ENCODE results near the gene PEA15.

The PEA15 gene

DNA sequence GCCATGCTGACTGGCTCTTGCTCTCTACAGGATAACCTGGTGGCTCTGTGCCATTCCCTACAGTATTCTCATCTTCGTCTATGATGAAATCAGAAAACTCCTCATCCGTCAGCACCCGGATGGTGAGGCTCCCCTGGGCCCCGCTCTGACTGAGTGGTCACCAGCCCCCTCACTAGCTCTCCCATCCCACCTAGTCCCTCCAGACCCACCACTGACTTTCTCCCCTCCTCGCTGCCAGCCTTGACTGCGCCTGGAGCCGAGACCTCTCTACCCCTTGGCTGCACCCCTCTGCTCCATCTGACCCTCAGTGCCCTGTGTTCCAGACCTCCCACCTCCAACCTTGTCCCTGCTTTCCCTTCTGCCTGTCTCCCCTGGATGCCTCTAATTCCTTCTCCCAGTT lies 18.9 kb upstream of the PEA15 start:
- DNase-seq, result no peak

DNA sequence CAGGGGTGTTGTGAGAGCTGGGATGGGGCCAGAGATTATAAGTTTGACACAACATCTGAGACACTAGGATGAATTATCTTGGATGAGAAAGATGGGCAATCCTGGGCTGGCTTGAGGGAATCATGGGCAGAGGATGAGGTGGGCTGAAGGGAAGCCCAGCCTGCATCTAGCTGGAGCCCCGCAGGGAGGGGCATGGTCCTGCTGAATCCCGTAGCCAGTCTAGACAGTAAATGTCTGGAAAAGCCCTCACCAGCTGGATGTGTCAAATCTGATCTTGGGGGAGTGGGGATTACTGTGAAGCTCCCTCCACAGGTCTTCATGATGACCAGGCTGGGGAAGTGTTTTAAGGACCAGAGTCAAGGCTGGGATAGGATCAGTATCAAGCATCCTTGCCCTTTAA lies 18.5 kb upstream of the PEA15 start:
- no peak for DNase-seq

DNA sequence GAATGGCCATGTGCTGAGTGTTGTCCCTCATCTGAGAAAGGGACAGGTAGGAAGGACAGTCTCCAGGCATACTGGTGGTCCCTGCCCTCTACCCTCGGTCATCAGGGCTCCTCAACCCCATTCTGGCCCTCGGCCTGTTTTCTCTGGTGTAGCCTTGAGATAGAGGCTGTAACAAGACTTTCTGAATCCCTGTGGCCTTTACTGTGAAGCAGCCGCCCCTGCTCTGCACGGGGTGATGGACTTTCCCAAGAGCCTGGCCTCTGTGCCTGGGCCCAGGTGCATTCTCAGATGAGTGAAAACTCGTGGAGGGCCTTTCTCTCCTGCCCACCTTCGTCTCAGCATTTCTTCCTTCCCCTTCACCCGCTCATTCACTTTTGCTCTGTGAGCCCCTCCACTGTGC lies 17.8 kb upstream of the PEA15 start:
- DNase-seq, result no peak

DNA sequence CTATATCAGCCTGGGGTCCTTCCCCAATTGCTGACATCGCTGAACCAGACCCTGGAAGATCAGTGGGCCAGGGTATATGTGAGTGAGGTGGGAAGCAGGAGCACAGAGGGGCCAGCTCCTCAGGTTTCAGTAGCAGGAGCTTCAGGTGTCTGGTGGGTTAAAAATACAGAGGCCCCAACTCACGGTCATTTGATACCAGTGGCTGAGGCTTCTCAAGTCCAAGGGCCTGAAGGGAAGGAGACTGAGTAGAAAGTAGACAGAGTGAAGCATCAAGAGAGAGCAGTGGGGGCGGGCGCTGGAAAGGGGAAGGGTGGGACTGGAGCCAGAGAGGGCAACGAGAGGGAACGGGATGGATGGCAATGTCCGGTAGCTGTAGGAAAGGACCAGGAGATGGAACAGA lies 16.8 kb upstream of the PEA15 start:
- no peak for DNase-seq

DNA sequence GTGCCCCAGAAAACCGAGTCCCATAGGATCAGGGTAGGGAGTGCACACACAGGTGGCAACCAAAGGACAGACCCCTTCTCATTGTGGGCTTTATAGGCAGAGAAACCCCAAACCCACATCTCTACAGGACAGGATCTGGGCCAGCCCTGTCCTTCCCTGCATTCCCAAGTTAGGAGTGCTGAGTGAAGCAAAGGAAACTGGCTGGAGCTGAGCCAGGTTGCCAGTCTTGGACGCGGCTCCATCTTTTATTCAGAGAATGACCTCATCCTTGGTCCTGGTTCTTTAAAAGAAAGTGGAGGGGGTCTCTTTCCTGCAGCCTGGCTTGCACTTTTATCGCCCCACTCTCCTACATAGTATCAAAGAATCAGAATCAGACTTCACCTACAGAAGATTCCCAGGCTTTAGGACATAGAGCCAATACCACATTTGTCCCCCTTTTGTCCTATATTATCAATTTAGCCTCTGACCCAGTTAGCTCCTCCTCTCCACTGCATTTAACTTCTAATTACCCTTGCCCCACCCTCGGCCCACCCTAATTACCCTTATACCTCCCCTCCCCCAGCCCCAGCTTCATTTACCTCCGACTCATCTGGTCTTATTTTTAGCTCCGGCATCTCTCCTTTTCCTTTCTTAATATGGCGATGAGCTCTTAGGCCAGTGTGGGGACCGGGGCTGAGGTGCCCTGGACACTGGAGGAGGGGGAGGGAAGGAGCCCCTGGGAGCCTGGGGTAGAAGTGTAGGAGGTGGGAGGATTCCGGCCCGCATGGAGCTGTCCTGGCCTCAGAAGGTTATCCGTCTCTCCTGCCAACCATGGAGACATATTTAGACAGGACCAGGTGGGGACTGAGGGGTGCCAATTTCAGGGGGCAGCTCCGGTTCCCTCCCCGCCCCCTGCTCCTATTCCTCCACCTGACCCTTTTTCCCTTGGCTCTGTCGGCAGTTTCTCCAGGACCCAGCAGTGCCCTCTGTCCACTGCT lies 15.2 kb upstream of the PEA15 start, which contains the start of gene CASQ1:
Gene CASQ1 (plus strand): TSS at position 927 of the 977 bp plus-strand sequence. CDS start 177 bp downstream, outside the sequence.
- DNase-seq, result no peak

DNA sequence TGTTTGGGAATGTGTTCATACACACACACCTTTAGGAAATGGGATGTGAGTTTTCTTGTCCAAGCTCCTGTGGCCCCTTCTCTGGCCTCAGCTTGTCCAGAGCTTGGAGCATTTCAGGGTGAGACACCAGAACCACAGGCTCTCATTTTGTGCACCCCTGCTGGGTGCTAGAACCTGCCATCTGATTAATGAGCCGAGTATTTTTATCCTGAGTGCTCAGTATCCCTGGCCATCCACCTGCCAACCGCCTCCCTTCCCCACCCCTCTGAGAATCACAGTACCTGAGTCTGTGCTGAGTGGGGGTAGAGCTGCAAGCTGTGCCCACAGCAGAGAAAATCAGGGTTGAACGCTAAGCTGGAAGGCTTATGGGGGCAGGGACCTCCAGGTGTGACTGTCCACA lies 13.4 kb upstream of the PEA15 start:
- DNase-seq, result no peak

DNA sequence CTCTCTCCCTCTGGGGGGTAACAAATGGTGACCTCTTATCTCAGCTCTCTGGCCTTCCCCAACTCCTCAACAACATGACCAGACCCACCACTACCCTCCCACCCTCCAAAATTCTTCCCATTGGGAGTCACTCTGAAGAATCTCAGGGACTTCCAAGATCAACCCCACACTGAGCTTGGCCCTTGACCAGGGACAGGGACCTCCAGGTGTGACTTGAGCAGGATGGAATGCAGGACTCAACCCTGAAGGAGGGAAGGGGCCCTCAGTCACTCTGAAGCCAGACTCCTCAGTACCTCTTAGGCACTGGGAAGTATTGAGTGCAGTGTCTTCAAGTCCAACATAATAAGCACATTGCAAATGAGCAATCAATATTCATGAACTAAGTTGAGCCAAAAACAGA lies 12.9 kb upstream of the PEA15 start:
- no peak for DNase-seq

DNA sequence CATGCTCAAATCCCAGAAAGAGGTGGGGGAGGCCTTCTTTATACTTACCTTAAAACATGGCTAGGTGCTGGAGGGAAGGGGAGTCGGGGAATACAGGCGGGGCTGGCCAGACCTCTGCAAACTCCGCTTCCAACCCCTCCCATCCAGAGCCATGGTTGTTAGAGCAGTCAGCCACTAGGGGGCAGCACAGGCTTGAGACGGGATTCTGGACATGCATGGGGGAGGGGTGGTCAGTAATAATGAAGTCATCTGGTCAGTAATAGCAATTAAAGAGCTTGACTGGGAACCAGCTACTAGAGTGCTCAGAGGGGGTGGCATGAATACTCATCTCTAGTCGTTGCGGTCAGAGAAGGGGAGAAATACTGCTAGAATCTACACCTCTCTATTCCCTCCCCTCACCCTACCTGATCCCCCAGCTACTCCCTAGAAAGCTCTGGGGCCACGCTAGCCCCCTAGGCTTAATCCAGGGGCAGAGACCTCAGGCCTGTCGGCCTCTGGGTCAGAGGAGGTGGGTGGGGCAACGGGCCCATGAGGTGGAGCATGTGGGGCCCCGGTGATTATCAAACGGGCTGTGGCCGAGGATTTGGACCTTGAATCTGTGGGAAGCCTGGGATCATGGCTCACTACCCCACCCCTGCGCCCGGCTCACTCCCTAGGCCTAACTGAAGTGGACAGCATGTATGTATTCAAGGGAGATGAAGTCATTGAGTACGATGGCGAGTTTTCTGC lies 11.9 kb upstream of the PEA15 start:
- peak; percentile 94 for DNase-seq

DNA sequence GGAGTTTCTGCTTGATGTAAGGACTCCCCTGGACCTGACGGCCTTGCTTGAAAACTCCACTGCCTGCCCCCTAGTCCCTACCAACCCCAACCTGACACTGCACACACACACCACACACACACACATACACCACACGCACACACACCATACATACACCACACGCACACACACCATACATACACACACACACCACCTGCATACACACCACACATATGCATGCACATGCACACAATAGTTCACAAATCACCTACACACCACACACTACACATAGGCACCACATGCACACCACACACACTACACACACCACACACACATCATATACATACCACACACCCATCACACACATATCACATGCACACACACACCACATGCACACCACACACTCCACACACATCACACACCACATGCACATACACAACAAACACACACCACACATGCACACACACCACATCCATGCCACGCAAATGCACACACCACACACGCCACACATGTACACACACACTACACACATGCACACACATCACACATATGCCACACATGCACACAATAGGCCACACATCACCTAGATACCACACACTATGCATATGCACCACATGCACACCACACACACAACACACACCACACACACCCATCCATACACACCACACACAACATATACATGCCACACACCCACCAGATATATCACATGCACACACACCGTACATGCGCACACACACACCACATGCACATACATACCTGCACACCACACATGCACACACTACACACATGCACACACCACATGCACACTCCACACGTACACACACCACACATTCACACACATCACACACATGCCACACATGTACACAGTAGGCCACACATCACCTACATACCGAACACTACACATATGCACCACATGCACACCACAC lies 11.1 kb upstream of the PEA15 start:
- no peak for DNase-seq

DNA sequence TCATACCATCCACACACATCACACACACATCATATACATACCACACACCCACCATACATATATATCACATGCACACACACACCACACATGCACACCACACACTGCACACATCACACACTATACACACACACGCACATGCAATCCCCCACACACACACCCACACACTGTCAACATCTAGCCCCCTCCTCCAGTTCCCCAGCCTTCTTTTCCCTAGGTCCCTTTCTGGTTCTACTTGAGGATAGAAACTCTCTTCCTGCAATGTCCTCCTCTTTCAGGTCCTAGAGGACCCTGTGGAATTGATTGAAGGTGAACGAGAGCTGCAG lies 10.5 kb upstream of the PEA15 start:
- no peak for DNase-seq

DNA sequence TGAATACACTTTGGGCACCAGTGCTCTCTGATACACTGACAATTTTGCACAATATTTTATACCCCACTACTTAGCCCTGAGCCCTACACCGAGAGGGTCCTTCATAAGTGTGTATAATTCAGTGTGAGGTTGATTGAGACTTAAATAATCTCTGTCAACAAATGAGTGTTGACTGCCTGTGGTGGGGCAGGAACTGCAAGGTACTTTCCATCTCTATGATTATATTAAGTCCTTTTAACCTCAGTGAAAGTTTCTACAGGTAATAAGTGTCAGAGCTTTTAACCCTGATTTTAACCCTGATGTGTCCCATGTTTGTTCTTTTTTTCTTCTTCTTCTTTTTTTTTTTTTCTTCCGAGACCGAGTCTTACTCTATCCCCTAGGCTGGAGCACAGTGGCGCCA lies 9.0 kb upstream of the PEA15 start:
- no peak for DNase-seq

DNA sequence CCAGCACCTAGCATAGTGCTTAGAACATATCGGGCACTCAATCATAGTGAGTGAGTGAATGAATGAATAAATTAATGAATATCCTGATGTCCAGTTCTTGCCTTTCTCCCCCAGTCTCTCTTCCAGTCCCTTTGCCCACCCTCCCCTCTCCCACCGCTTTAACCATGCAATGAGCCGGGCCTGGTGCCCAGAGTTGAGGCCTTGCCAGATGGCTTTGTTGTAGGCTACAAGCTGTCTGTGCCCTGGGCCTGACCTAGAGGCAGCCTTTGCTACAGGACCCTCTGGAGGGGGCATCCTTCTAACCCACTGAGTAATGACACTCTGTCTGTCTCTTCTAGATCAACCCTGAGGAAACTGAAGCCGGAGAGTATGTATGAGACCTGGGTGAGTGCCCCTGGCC lies 8.0 kb upstream of the PEA15 start:
- no peak for DNase-seq

DNA sequence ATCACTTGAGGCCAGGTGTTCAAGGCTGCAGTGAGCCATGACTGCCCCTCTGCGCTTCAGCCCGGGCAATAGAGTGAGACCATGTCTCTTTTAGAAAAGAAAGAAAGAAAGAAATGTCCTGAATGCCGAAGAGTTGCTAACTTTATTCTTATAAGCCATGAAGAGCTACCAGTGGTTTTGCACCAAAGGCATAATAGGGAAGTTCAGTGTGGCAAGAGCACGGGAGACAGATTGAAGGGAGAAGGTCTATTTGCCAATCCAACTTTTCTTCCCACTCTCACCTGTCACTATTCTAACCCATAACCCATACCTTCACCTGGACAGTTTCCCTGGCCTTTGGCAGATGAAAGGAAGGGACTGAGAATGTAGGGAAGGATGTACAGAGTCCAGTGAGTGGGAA lies 4.4 kb upstream of the PEA15 start:
- DNase-seq, result no peak

DNA sequence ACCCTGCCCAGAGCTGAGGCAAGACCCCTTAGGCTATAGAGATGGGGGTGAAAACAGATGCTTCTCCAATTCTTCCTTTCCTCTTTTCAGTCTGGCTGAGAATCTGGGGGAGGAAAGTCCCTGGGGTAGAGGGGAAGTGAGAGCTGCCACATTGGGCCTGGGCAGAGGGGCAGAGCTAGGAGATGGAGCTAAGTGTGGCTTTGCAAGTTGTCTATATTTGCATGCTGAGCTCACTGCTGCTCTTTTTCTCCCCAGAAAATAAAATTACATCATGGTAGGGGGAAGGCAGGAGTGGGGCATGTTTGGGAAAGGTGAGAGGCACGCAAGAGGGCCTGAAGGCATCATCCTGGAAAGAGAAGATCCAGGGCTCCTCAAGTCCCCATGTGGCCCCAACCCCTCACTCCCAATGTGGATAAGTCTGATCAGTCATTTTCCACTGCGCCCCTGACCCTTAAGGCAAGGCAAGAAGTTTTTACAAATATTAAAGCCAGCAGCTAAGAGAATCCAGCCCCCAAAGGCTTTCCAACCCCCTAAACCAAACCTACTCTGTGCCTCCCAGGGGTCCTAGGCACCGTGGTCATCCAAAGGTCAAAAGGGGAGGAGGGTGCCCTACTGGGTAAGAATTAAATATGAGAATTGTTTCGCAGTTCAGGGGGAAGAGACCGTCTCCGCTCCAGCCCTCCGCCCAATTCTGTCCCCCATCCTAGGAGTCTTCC lies 500 bp upstream of the PEA15 start:
- DNase-seq, result peak; percentile 29

DNA sequence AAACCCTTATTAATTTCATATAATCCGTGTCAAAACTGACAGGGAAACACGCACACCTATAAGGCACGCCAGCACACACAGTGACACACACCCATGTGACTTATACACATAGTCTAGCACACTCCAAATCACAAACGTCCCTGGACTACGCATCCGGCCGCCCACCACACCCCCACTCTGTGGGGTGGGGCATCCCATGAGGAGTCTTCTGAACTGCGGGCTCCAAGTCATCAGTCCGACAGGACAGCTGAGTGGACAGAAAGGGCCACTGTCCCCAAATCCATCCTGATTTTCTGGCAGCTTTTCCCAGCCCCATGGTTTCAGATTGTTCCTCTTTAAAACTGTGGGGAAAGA lies 829 bp downstream of the PEA15 start:
- peak; percentile 67 for DNase-seq

DNA sequence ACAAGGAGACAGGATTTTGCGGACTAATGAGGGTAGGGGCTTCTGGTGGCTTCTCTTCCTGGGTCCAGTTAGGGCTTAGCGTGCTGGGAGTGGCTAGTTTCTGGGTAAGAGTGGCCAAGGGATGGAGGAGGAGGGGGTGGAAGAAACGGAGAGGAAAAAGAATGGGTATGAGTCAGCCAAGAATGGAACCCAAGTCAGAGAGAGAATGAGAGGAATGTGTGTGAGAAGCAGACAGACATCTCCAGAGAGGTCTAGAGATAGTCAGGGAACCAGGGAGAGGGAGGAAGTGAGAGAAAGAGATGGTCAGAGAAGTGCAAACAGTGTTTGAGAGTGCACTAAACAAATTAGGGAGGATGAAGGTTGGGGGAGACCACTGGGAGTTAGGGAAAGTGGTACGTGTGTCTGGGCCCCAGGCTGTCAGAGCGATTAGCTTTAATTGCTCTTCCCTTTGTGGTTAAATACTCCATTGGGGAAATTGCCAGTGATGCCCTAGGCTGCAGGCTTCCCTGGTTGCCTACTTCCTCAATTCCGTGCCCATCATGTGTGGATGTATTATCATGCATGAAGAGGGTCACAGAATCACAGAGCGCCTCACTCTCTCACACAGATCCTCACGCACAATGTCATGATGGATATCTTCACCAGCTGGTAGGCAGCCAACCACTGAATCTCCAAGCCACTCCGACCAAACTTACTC lies 1.4 kb downstream of the PEA15 start:
- no peak for DNase-seq

DNA sequence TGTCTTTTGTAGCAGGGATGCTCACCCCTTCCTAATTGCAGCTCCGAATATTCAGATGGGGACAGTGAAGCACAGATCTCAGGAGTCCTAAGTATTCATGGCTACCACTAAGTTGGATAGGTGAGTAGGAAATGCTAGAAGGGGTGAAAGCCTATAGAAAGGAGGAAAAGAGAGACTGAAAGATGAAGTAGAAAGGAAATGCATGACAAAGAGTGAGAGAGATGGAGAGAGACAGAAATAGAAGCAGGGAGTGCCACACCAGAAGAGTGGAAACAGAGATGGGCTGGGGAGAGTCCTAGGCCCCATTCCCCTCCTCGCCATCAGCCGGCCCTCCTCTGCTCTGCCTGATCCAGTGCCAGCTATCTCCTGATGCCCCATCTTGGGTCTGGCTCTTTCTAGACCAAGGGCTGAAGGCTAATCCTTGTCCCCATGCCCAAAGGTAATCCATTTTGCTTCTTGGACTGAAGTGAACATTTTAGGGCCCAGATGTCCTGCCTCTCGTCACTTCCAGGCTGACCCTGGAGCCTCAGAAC lies 2.0 kb downstream of the PEA15 start:
- no peak for DNase-seq

DNA sequence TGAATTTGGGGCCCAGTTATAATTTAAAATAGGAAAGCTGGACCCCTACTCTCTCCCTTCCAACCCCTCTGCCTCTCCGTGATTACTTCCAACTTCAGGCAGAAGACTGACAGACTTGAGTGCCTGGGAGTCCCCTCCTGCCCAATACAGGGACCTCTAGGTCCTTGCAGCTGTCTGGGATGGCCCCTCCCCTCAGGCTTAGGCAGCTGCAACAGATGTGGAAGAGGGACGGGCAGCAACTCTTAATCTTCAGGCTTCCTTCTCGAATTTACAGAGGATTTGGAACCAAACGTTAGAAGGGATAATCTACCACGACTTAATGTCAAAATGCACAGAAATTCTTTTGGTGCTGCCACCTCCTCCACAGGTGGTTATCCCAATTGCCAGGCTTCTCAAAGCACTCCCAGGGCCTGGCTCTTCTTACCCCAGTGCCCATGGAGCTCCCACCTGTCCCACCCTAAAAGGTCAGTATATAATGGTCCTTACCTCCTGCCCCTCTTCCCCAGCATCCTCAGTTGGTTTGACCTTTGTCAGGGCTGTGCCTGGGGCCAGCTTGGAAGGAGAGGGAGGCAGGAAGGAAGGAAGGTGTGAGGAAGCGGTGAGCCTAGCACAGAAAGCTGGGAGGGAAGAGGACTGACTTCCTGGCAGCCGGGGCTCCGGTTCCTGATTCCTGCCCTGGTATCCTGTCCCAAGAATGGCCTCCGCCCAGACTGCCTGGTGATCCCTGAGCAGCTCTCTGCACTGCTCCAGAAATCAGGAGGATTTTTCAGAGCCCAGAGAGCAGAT lies 2.8 kb downstream of the PEA15 start:
- DNase-seq, result no peak

DNA sequence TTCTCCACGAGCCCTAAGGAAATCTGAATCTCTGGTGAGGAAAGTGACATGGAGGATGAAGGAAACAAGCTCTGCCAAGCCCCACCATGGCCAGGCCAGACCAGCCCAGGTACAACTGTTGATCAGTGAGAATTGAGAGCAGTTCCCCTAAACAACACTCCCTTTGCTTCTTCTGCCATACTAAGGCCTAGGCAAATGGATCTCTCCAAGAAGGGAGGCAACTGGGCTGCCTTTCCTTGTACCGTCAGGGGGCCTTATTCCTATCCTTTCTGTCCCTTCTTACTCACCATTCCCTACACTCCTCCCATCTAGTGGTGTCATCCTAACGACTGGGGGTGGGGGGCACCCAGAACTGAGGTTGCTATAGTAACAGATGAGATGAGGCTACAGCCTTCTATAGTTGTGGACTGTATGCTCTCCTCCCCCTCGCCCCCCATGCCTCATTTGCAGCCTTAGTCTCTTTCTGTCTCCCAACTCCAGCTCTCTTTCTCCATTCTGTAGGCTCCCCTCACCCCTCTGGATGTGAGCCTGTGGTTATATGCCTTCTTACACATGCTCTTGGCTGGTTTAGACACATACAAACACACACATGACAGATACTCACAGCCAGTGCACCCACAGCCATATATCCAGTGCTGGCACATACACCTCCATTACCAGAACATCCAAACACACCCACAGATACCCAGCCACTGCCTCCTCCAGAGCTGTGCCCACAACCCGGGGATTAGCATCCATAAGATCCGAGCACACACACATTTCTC lies 3.6 kb downstream of the PEA15 start:
- DNase-seq, result no peak
